MCF 10A (cell line): ENCODE measurements around the gene GPR78. TPM values are rescaled to one million over a fixed set of nuclear protein-coding genes. Genes with fewer than 3 reads are reported as not detected.

Experiments used
- BruUV-seq: library from RNA; stranded (reverse); fragments of 400-500 nt; replicated peaks from 2 replicates; lab custom pipeline; 2021; lab: Mats Ljungman, UMichigan
- CTCF ChIA-PET: fragments of 300-600 bp; sonication (Branson Sonifier 250); formaldehyde crosslinking; extraction: SDS; loops from one replicate; lab custom pipeline; 2021; ENCODE audit warnings: antibody characterized with exemption, inconsistent platforms; lab: Yijun Ruan, JAX
- POLR2A ChIA-PET: fragments of 300-600, 350-650 bp; sonication (Branson Sonifier 250); formaldehyde crosslinking; extraction: SDS; loops from one replicate; lab custom pipeline; 2020; ENCODE audit warnings: antibody characterized with exemption, inconsistent platforms; lab: Yijun Ruan, JAX
- DNase-seq: peaks from one replicate; pipeline ENCODE4 v3.0.0-alpha.2; 2018; ENCODE audit not compliant: unreplicated experiment
- H3K27ac Mint-ChIP-seq: one replicate; pipeline ENCODE4 v1.8.0; 2022; ENCODE audit warnings: mild to moderate bottlenecking, low read depth, mixed read lengths; ENCODE audit not compliant: unreplicated experiment
- H3K27me3 Mint-ChIP-seq: one replicate; pipeline ENCODE4 v1.8.0; 2022; ENCODE audit warnings: mixed read lengths; ENCODE audit not compliant: insufficient read depth, unreplicated experiment
- H3K36me3 Mint-ChIP-seq: one replicate; pipeline ENCODE4 v1.8.0; 2022; ENCODE audit warnings: mild to moderate bottlenecking, moderate library complexity, mixed read lengths; ENCODE audit not compliant: insufficient read depth, unreplicated experiment
- H3K4me1 Mint-ChIP-seq: one replicate; pipeline ENCODE4 v1.8.0; 2022; ENCODE audit warnings: mixed read lengths; ENCODE audit not compliant: insufficient read depth, unreplicated experiment
- H3K4me3 Mint-ChIP-seq: one replicate; pipeline ENCODE4 v1.8.0; 2022; ENCODE audit warnings: mild to moderate bottlenecking, moderate library complexity, mixed read lengths; ENCODE audit not compliant: unreplicated experiment
- H3K9me3 Mint-ChIP-seq: one replicate; pipeline ENCODE4 v1.8.0; 2022; ENCODE audit warnings: mixed read lengths; ENCODE audit not compliant: unreplicated experiment
- CTCF ChIP-seq: fragments of 200-600 bp; IDR thresholded peaks from one replicate; pipeline ENCODE4 v1.8.0; 2022; ENCODE audit warnings: antibody characterized with exemption, mild to moderate bottlenecking; ENCODE audit not compliant: unreplicated experiment
- intact Hi-C: fragments of 100-400 bp; cut with micrococcal nuclease; formaldehyde crosslinking; loops from 2 replicates; pipeline ENCODE4 v1.14.1; 2022
- total RNA-seq: library from RNA; stranded (reverse); gene quantifications from 2 replicates; pipeline ENCODE4 v1.2.3, GENCODE V29; 2022

Gene GPR78
- total RNA-seq, 1 experiment from 2014 or later: not detected

- Mint-ChIP-seq H3K27ac (no peak overlapping the region), H3K27me3 (peaks cover 27% of the 10 kb centered on the region), H3K4me1 (peaks cover 5% of the 10 kb centered on the region), H3K9me3 (no peaks in the 10 kb centered on the region), H3K4me3 (no peak overlapping the region), H3K36me3 (no peaks in the 10 kb centered on the region)
- ChIA-PET POLR2A (no interaction called here), CTCF (interaction anchor here (0.6 to 7.8 kb wide), 8 partner anchors 11 to 315 kb away, joined by 3 to 102 read pairs (median 18); no protein-coding TSS in a partner anchor)
- no peak for TF ChIP-seq CTCF
- no TSS peak for BruUV-seq
- intact Hi-C loops: loop anchor here (10.0 kb wide), 1 partner anchor 310 kb away; no protein-coding TSS in a partner anchor
- no peak for DNase-seq
Measured at GRCh38 chr4:8605289-8605688, 25.1 kb downstream of the GPR78 start.

- DNase-seq: no peak
- no peak overlapping the region for H3K4me3 Mint-ChIP-seq
- peaks cover 5% of the 10 kb centered on the region for H3K4me1 Mint-ChIP-seq
- H3K9me3 Mint-ChIP-seq: no peaks in the 10 kb centered on the region
- intact Hi-C loops: loop anchor here (10.0 kb wide), 1 partner anchor 308 kb away; no protein-coding TSS in a partner anchor
- no peak for TF ChIP-seq CTCF
- POLR2A ChIA-PET: no interaction called here
- no peaks in the 10 kb centered on the region for H3K36me3 Mint-ChIP-seq
- no peak overlapping the region for H3K27ac Mint-ChIP-seq
- BruUV-seq: no TSS peak
- CTCF ChIA-PET: interaction anchor here (0.5 to 7.8 kb wide), 18 partner anchors 8 to 323 kb away, joined by 3 to 102 read pairs (median 8); no protein-coding TSS in a partner anchor
- H3K27me3 Mint-ChIP-seq: peaks cover 27% of the 10 kb centered on the region
Measured at GRCh38 chr4:8606476-8606875, 26.3 kb downstream of the GPR78 start.

- no peaks in the 10 kb centered on the region for H3K9me3 Mint-ChIP-seq
- POLR2A ChIA-PET: no interaction called here
- H3K36me3 Mint-ChIP-seq: no peaks in the 10 kb centered on the region
- BruUV-seq: no TSS peak
- CTCF ChIA-PET: interaction anchor here (0.6 to 7.8 kb wide), 46 partner anchors 9 to 1876 kb away, joined by 3 to 102 read pairs (median 4); no protein-coding TSS in a partner anchor
- DNase-seq: no peak
- intact Hi-C loops: loop anchor here (10.0 kb wide), 1 partner anchor 308 kb away; no protein-coding TSS in a partner anchor
- TF ChIP-seq CTCF: no peak
- H3K4me1 Mint-ChIP-seq: peaks cover 5% of the 10 kb centered on the region
- no peak overlapping the region for H3K4me3 Mint-ChIP-seq
- H3K27me3 Mint-ChIP-seq: peaks cover 27% of the 10 kb centered on the region
- no peak overlapping the region for H3K27ac Mint-ChIP-seq
Measured at GRCh38 chr4:8606966-8607365, 26.8 kb downstream of the GPR78 start.

- H3K36me3 Mint-ChIP-seq: no peaks in the 10 kb centered on the region
- ChIA-PET CTCF (interaction anchor here (0.6 to 7.8 kb wide), 47 partner anchors 10 to 1311 kb away, joined by 3 to 102 read pairs (median 4); no protein-coding TSS in a partner anchor), POLR2A (no interaction called here)
- H3K9me3 Mint-ChIP-seq: no peaks in the 10 kb centered on the region
- H3K27me3 Mint-ChIP-seq: peaks cover 19% of the 10 kb centered on the region
- no peak overlapping the region for H3K27ac Mint-ChIP-seq
- TF ChIP-seq CTCF: peak; percentile 98
- intact Hi-C loops: loop anchor here (10.0 kb wide), 1 partner anchor 307 kb away; no protein-coding TSS in a partner anchor
- BruUV-seq: no TSS peak
- DNase-seq: no peak
- no peak overlapping the region for H3K4me3 Mint-ChIP-seq
- peaks cover 5% of the 10 kb centered on the region for H3K4me1 Mint-ChIP-seq
Measured at GRCh38 chr4:8607603-8608481, 27.6 kb downstream of the GPR78 start.
